Measurements from ENCODE around the gene KIAA1671. TPM values are rescaled to one million over a fixed set of nuclear protein-coding genes. Genes with fewer than 3 reads are reported as not detected.

Gene KIAA1671
- total and polyA plus RNA-seq, 9 of the 15 experiments (the other 6 are each of a cell fraction or from before 2014, with no cell fraction given) = under 0.01 to 0.11 (median 0.02) TPM; not detected in 5

GRCh38 chr22:25165785-25166184, 213.3 kb downstream of the KIAA1671 start (continued):
- no peak for TF ChIP-seq AFF4 (CRISPR knock-in tag; IDR thresholded peaks at IDR 0.05)

GRCh38 chr22:25166266-25167040, 213.9 kb downstream of the KIAA1671 start:
- in situ Hi-C loops (cut with MboI) = no loop called here
- no peak for FAIRE-seq
- WGBS (ENCODE audit: insufficient coverage, low coverage, missing lambda C conversion rate) = 3% methylated on average over 8 of the region's 9 CpGs

More at GRCh38 chr22:25166266-25167040, 213.9 kb downstream of the KIAA1671 start:
- Histone ChIP-seq H3K9ac (ENCODE audit: insufficient read depth in 1 of 2, low read depth in 2 of 2, low read length in 2 of 2) (no peak overlapping the region), H3K4me1 (replicated peaks in 1 of 2; ENCODE audit: control insufficient read depth in 2 of 2, insufficient read depth in 2 of 2, low read length in 2 of 2) (no peaks in the 10 kb centered on the region), H3K9me3 (replicated peaks; ENCODE audit: control insufficient read depth, insufficient read depth, low read depth, low read length) (no peaks in the 10 kb centered on the region), H3K4me3 (no peak overlapping the region), H4K20me1 (replicated peaks; ENCODE audit: control insufficient read depth, insufficient read depth, low read length) (no peaks in the 10 kb centered on the region; the same call in 1 of the 2 replicates), H3K27me3 (ENCODE audit: control insufficient read depth in 2 of 2, insufficient read depth in 2 of 2, low read length in 2 of 2) (peaks cover 0 to 12% of the 10 kb centered on the region in 2 experiments; a peak in 4 of 5 replicates), H3K9me1 (ENCODE audit: control insufficient read depth, insufficient read depth, low read length) (no peaks in the 10 kb centered on the region), H3K4me2 (ENCODE audit: insufficient read depth, low read length) (no peak overlapping the region), H2AFZ (ENCODE audit: low read depth, low read length) (no peak overlapping the region), H3K27ac (ENCODE audit: extremely low read depth, low read depth, low read length) (no peak overlapping the region), H3K36me3 (ENCODE audit: control insufficient read depth, insufficient read depth, low read length) (no peaks in the 10 kb centered on the region), H3K79me2 (ENCODE audit: control insufficient read depth, insufficient read depth, low read length) (no peaks in the 10 kb centered on the region)
- DNase-seq (ENCODE audit: extremely low read depth in 1 of 4, low spot score in 3 of 4) (no peak), ATAC-seq (no peak)
- BruUV-seq (replicated peaks) = no TSS peak
- TF ChIP-seq TCFL5 (CRISPR knock-in tag; conservative IDR thresholded peaks at IDR 0.05) (no peak), SMAD1 (IDR thresholded peaks at IDR 0.05; ENCODE audit: low read depth, low read length, partially characterized antibody) (no peak), ZNF232 (CRISPR knock-in tag; IDR thresholded peaks at IDR 0.05) (no peak), HNRNPH1 (optimal IDR thresholded peaks at IDR 0.05; ENCODE audit: low read depth, low read length) (no peak), ZNF766 (CRISPR knock-in tag; conservative IDR thresholded peaks at IDR 0.05) (no peak), HNRNPUL1 (IDR thresholded peaks at IDR 0.05; ENCODE audit: low read length) (no peak), IRF2 (CRISPR knock-in tag; IDR thresholded peaks at IDR 0.05) (no peak), NCOA4 (IDR thresholded peaks at IDR 0.05; ENCODE audit: partially characterized antibody) (no peak), STAG1 (CRISPR knock-in tag; IDR thresholded peaks at IDR 0.05; ENCODE audit: borderline replicate concordance) (no peak), TAF15 (IDR thresholded peaks at IDR 0.05; ENCODE audit: low read depth, low read length) (no peak), HMBOX1 (IDR thresholded peaks at IDR 0.05) (no peak), XRCC5 (IDR thresholded peaks at IDR 0.05; ENCODE audit: low read depth, low read length) (no peak), ETV6 (IDR thresholded peaks at IDR 0.05; ENCODE audit: borderline replicate concordance in 1 of 2, low read depth in 2 of 2, low read length in 1 of 2) (no peak), ETV6 (CRISPR knock-in tag; IDR thresholded peaks at IDR 0.05; ENCODE audit: borderline replicate concordance) (no peak), ZNF699 (CRISPR knock-in tag; IDR thresholded peaks at IDR 0.05; ENCODE audit: insufficient replicate concordance) (no peak), ZFPM2 (CRISPR knock-in tag; IDR thresholded peaks at IDR 0.05) (no peak)
- intact Hi-C loops (cut with micrococcal nuclease) = loop anchor here (5.0 kb wide), 1 partner anchor 84 kb away; no protein-coding TSS in a partner anchor
- CTCF ChIA-PET (ENCODE audit: low intra/inter-chr PET ratio) = no interaction called here
- POLR2A ChIA-PET = no interaction called here
